Glutamatergic neuron (in vitro differentiated cells): ENCODE data around the gene POLR2I. TPM values are rescaled to one million over a fixed set of nuclear protein-coding genes. Genes with fewer than 3 reads are reported as not detected.
"Not testable (repeated sequence)": the region's sequence is repeated elsewhere in the genome, so short reads cannot be mapped to it uniquely, and the experiment has no call there.

Experiments
- DNase-seq: peaks from one replicate; pipeline ENCODE4 v3.0.0; 2022
- H3K27ac Mint-ChIP-seq: one replicate; pipeline ENCODE4 v1.8.0; 2020; ENCODE audit warnings: mild to moderate bottlenecking, mixed read lengths, inconsistent platforms; ENCODE audit not compliant: unreplicated experiment
- H3K27me3 Mint-ChIP-seq: one replicate; pipeline ENCODE4 v1.8.0; 2020; ENCODE audit warnings: mild to moderate bottlenecking, moderate library complexity, mixed read lengths, inconsistent platforms; ENCODE audit not compliant: unreplicated experiment
- H3K36me3 Mint-ChIP-seq: one replicate; pipeline ENCODE4 v1.8.0; 2020; ENCODE audit warnings: mild to moderate bottlenecking, mixed read lengths, inconsistent platforms; ENCODE audit not compliant: unreplicated experiment
- H3K4me1 Mint-ChIP-seq: one replicate; pipeline ENCODE4 v1.8.0; 2020; ENCODE audit warnings: mild to moderate bottlenecking, low read depth, mixed read lengths, inconsistent platforms; ENCODE audit not compliant: unreplicated experiment
- H3K4me3 Mint-ChIP-seq: one replicate; pipeline ENCODE4 v1.8.0; 2020; ENCODE audit warnings: mild to moderate bottlenecking, mixed read lengths, inconsistent platforms; ENCODE audit not compliant: unreplicated experiment
- H3K9me3 Mint-ChIP-seq: one replicate; pipeline ENCODE4 v1.8.0; 2020; ENCODE audit warnings: mild to moderate bottlenecking, moderate library complexity, mixed read lengths, inconsistent platforms; ENCODE audit not compliant: unreplicated experiment
- total RNA-seq: library from RNA; stranded (reverse); fragmentation: NEBNext Ultra II Directional; extraction: Animal tissue kit (Norgen Biotek cat#: 25700); gene quantifications from one replicate; pipeline ENCODE4 v1.2.1, GENCODE V29; 2021; ENCODE audit not compliant: unreplicated experiment
- TF ChIP-seq, protein P1 (sequence below): fragments of 200-600 bp; sonication (generic); IDR thresholded peaks from one replicate; pipeline ENCODE4 v1.5.0; 2021; ENCODE audit not compliant: partially characterized antibody, unreplicated experiment

POLR2I gene
- total RNA-seq, 1 donor from 2014 or later = 79.2 TPM

DNA sequence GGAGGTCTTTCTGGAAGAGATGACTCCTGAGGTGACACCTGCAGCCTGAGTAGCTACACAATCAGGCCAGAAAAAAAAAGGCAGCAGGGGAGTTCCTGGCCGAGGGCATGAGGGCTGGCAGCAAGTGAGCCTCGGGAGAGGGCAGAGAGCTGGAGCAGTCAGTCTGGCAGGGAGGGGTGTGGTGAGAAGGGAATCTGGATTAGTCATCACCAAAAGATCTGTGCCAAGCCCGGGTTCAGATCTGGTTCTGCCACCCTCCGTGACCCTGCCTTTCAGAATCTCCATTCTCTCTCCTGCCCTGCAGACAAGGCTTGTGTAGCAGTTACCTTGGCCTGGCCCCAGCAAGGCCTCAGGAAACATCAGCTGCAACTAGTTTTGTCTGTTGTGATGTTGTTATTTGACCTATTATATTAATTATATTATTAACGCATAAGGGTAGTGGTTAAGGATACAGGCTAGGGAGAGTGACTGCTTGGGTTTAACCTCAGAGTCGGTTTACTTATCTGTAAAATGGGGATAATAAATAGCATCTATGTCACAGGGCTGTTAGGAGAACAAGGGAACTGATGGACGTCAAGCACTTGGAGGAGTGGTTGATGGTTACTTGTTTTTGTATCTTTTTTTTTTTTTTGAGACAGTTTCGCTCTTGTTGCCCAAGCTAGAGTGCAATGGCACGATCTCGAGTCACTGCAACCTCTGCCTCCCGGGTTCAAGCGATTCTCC lies 22.4 kb upstream of the POLR2I start:
- peaks cover 7% of the 10 kb centered on the region for H3K9me3 Mint-ChIP-seq
- peaks cover 14% of the 10 kb centered on the region for H3K27me3 Mint-ChIP-seq
- H3K27ac Mint-ChIP-seq = no peak overlapping the region
- peaks cover 7% of the 10 kb centered on the region for H3K4me1 Mint-ChIP-seq
- no peak overlapping the region for H3K4me3 Mint-ChIP-seq
- no peak for DNase-seq
- TF ChIP-seq, protein P1, sequence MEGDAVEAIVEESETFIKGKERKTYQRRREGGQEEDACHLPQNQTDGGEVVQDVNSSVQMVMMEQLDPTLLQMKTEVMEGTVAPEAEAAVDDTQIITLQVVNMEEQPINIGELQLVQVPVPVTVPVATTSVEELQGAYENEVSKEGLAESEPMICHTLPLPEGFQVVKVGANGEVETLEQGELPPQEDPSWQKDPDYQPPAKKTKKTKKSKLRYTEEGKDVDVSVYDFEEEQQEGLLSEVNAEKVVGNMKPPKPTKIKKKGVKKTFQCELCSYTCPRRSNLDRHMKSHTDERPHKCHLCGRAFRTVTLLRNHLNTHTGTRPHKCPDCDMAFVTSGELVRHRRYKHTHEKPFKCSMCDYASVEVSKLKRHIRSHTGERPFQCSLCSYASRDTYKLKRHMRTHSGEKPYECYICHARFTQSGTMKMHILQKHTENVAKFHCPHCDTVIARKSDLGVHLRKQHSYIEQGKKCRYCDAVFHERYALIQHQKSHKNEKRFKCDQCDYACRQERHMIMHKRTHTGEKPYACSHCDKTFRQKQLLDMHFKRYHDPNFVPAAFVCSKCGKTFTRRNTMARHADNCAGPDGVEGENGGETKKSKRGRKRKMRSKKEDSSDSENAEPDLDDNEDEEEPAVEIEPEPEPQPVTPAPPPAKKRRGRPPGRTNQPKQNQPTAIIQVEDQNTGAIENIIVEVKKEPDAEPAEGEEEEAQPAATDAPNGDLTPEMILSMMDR = no peak
- peaks cover 4% of the 10 kb centered on the region for H3K36me3 Mint-ChIP-seq

DNA sequence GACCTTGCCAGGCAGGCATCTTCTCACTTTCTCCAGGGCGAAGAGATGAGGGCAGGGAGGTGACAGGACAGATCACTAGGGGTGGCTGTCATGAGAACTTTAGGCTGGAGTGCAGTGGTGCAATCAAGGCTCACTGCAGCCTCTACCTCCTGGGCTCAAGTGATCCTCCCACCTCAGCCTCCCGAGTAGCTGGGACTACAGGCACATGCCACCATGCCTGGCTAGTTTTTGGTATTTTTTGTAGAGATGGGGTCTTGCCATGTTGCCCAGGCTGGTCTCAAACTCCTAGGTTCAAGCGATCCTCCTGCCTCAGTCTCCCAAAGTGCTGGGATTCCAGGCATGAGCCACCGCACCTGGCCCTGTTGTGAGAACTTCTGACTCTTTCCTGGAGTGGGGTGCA lies 20.2 kb upstream of the POLR2I start:
- H3K27ac Mint-ChIP-seq, H3K36me3 Mint-ChIP-seq, H3K4me3 Mint-ChIP-seq, H3K27me3 Mint-ChIP-seq, H3K9me3 Mint-ChIP-seq, H3K4me1 Mint-ChIP-seq, DNase-seq: not testable (repeated sequence)

DNA sequence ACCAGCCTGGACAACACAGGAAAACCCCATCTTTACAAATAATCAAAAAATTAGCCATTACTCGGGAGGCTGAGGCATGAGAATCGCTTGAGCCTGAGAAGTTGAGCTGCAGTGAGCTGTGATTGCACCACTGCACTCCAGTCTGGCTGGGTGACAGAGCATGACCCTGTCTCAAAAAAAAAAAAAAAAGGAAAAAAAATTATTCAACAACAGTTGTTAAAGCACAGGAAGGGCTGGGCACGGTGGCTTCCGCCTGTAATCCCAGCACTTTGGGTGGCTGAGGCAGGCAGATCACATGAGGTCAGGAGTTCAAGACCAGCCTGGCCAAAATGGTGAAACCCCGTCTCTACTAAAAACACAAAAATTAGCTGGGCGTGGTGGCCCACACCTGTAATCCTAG lies 16.5 kb upstream of the POLR2I start:
- not testable (repeated sequence) for H3K4me3 Mint-ChIP-seq, H3K36me3 Mint-ChIP-seq, H3K9me3 Mint-ChIP-seq

DNA sequence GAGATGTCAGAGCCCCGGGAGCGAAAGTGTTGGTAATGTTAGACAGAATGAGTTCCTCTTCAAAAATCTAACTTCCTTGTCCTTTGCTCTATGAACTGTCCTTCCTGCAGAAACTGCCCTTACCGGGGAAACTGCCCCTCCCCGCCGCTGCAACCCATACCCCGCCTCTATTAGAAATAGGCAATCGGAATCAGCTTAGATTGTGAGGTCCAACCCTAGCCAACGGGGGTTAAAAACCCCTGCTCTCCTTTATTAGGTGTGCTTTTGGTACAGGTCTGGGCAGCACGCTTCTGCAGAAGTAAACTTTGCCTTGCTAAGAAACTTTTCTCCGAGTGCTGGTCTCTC lies 13.7 kb upstream of the POLR2I start:
- Mint-ChIP-seq H3K4me3 (peak overlapping the region; percentile 92), H3K36me3 (no peaks in the 10 kb centered on the region), H3K27me3 (peaks cover 1% of the 10 kb centered on the region), H3K9me3 (peaks cover 3% of the 10 kb centered on the region), H3K4me1 (no peaks in the 10 kb centered on the region), H3K27ac (peak overlapping the region; percentile 85)
- TF ChIP-seq, protein P1 = no peak
- no peak for DNase-seq

More for the DNA sequence above, 16.5 kb upstream of the POLR2I start:
- H3K27me3 Mint-ChIP-seq, H3K27ac Mint-ChIP-seq, H3K4me1 Mint-ChIP-seq, DNase-seq: not testable (repeated sequence)

DNA sequence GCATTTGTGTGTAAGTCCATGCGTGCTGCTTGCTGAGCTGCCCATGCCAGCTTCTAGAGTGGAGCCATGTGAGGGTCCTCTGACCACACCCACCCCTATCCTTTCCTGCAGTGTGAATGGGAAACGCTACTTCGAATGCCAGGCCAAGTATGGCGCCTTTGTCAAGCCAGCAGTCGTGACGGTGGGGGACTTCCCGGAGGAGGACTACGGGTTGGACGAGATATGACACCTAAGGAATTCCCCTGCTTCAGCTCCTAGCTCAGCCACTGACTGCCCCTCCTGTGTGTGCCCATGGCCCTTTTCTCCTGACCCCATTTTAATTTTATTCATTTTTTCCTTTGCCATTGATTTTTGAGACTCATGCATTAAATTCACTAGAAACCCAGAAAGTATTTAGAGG lies 10.9 kb upstream of the POLR2I start:
- H3K27ac Mint-ChIP-seq = no peak overlapping the region
- TF ChIP-seq, protein P1 = no peak
- H3K36me3 Mint-ChIP-seq = no peaks in the 10 kb centered on the region
- no peaks in the 10 kb centered on the region for H3K4me1 Mint-ChIP-seq
- peaks cover 6% of the 10 kb centered on the region for H3K9me3 Mint-ChIP-seq
- H3K27me3 Mint-ChIP-seq = no peaks in the 10 kb centered on the region
- no peak for DNase-seq
- no peak overlapping the region for H3K4me3 Mint-ChIP-seq

DNA sequence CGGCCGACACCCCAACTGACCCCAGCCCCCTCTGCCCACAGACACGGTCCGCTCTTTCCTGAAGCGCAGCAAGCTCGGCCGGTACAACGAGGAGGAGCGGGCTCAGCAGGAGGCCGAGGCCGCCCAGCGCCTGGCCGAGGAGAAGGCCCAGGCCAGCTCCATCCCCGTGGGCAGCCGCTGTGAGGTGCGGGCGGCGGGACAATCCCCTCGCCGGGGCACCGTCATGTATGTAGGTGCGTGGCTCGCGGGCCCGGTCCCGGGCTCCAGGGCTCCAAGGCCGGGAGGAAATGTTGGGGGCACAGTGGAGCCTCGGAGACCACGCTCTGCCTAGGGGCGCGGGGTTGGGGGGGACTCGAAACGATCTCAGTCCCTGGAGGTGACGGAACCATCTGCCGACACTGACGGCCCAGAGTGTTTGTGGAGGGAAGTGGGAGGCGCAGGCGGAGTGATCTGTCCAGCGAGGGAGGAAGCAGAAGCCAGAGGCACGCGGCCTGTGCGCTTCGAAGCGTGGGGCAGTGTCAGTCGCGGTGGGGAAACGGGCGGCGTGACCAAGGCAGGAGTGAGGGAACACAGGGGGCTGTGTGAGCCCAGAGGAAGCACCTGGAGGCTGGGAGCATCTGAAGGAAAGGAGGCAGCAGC lies 6.9 kb upstream of the POLR2I start:
- peaks cover 15% of the 10 kb centered on the region for H3K9me3 Mint-ChIP-seq
- peak overlapping the region; percentile 55 for H3K27ac Mint-ChIP-seq
- H3K4me1 Mint-ChIP-seq = peaks cover 10% of the 10 kb centered on the region
- no peak for DNase-seq
- peaks cover 5% of the 10 kb centered on the region for H3K36me3 Mint-ChIP-seq
- peaks cover 7% of the 10 kb centered on the region for H3K27me3 Mint-ChIP-seq
- H3K4me3 Mint-ChIP-seq = no peak overlapping the region
- TF ChIP-seq, protein P1 = no peak
